ENCODE measurements around the gene ZFP36L2. TPM values are rescaled to one million over a fixed set of nuclear protein-coding genes. Genes with fewer than 3 reads are reported as not detected.
"Not testable (repeated sequence)": the region's sequence is repeated elsewhere in the genome, so short reads cannot be mapped to it uniquely, and the experiment has no call there.

Gene ZFP36L2
- total RNA-seq, 1 donor from 2014 or later: 6.1 TPM

- no peak for DNase-seq (ENCODE audit: low read depth)
Measured at GRCh38 chr2:43210125-43210466, 16.3 kb downstream of the ZFP36L2 start.

GRCh38 chr2:43209204-43209717, 17.1 kb downstream of the ZFP36L2 start:
- no peak for DNase-seq (ENCODE audit: low read depth)

- no peak for DNase-seq (ENCODE audit: low read depth)
Measured at GRCh38 chr2:43207553-43208300, 18.7 kb downstream of the ZFP36L2 start.

GRCh38 chr2:43206602-43207001, 19.8 kb downstream of the ZFP36L2 start:
- no peak for DNase-seq (ENCODE audit: low read depth)

- DNase-seq (ENCODE audit: low read depth): no peak
Measured at GRCh38 chr2:43203373-43203772, 23.0 kb downstream of the ZFP36L2 start.

GRCh38 chr2:43202289-43202688, 24.1 kb downstream of the ZFP36L2 start:
- no peak for DNase-seq (ENCODE audit: low read depth)

GRCh38 chr2:43201497-43201896, 24.9 kb downstream of the ZFP36L2 start:
- DNase-seq (ENCODE audit: low read depth): no peak

- no peak for DNase-seq (ENCODE audit: low read depth)
Measured at GRCh38 chr2:43201016-43201415, 25.4 kb downstream of the ZFP36L2 start.

- no peak for DNase-seq (ENCODE audit: low read depth)
Measured at GRCh38 chr2:43199492-43200488, 26.6 kb downstream of the ZFP36L2 start.

GRCh38 chr2:43198263-43198662, 28.1 kb downstream of the ZFP36L2 start:
- DNase-seq (ENCODE audit: low read depth): no peak

- no peak for DNase-seq (ENCODE audit: low read depth)
Measured at GRCh38 chr2:43197588-43197896, 28.9 kb downstream of the ZFP36L2 start.

GRCh38 chr2:43196768-43197587, 29.4 kb downstream of the ZFP36L2 start:
- DNase-seq (ENCODE audit: low read depth): no peak

GRCh38 chr2:43194121-43194869, 32.1 kb downstream of the ZFP36L2 start:
- no peak for DNase-seq (ENCODE audit: low read depth)

- no peak for DNase-seq (ENCODE audit: low read depth)
Measured at GRCh38 chr2:43193652-43194120, 32.7 kb downstream of the ZFP36L2 start.

GRCh38 chr2:43192744-43193651, 33.4 kb downstream of the ZFP36L2 start:
- DNase-seq (ENCODE audit: low read depth): peak; percentile 65

- DNase-seq (ENCODE audit: low read depth): no peak
Measured at GRCh38 chr2:43191947-43192516, 34.4 kb downstream of the ZFP36L2 start.

- DNase-seq (ENCODE audit: low read depth): no peak
Measured at GRCh38 chr2:43190311-43191052, 35.9 kb downstream of the ZFP36L2 start.

- DNase-seq (ENCODE audit: low read depth): not testable (repeated sequence)
Measured at GRCh38 chr2:43189861-43190260, 36.5 kb downstream of the ZFP36L2 start.
